ENCODE results near the gene USP17L30.

USP17L30 gene

GRCh38 chr4:9409793-9410192, 46.9 kb downstream of the USP17L30 start:
- no peak overlapping the region for H3K4me3 ChIP-seq (ENCODE audit: low read depth, low read length)
- no peak for TF ChIP-seq CTCF (conservative IDR thresholded peaks at IDR 0.05; ENCODE audit: low read depth, low read length)
- DNase-seq (ENCODE audit: low read depth), result no peak
